ENCODE measurements around the gene PICALM.

GRCh38 chr11:85961930-85962363 lies 106.9 kb downstream of the PICALM start:
- TF ChIP-seq, protein P1, sequence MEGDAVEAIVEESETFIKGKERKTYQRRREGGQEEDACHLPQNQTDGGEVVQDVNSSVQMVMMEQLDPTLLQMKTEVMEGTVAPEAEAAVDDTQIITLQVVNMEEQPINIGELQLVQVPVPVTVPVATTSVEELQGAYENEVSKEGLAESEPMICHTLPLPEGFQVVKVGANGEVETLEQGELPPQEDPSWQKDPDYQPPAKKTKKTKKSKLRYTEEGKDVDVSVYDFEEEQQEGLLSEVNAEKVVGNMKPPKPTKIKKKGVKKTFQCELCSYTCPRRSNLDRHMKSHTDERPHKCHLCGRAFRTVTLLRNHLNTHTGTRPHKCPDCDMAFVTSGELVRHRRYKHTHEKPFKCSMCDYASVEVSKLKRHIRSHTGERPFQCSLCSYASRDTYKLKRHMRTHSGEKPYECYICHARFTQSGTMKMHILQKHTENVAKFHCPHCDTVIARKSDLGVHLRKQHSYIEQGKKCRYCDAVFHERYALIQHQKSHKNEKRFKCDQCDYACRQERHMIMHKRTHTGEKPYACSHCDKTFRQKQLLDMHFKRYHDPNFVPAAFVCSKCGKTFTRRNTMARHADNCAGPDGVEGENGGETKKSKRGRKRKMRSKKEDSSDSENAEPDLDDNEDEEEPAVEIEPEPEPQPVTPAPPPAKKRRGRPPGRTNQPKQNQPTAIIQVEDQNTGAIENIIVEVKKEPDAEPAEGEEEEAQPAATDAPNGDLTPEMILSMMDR (IDR thresholded peaks at IDR 0.05), result no peak
- TF ChIP-seq POLR2A (IDR thresholded peaks at IDR 0.05), result no peak
